KMS-11 (cell line): ENCODE data around the gene SYPL2.

Experiments used
- H2AFZ ChIP-seq: fragments of 200-600 bp; sonication (generic); 2 replicates; pipeline ENCODE4 v1.6.1; 2016; ENCODE audit warnings: antibody characterized with exemption, mixed run types, low read depth
- H3K27ac ChIP-seq: fragments of 200-600 bp; sonication (generic); 2 replicates; pipeline ENCODE4 v1.6.1; 2016; ENCODE audit warnings: mild to moderate bottlenecking, mixed run types
- H3K27me3 ChIP-seq: fragments of 200-600 bp; sonication (generic); 2 replicates; pipeline ENCODE4 v1.6.1; 2017; ENCODE audit warnings: mild to moderate bottlenecking, low read depth, mixed run types, moderate library complexity; ENCODE audit not compliant: insufficient read depth
- H3K36me3 ChIP-seq: fragments of 200-600 bp; sonication (generic); 2 replicates; pipeline ENCODE4 v1.6.1; 2017; ENCODE audit warnings: mild to moderate bottlenecking, mixed run types; ENCODE audit not compliant: insufficient read depth
- H3K4me1 ChIP-seq: fragments of 200-600 bp; sonication (generic); 2 replicates; pipeline ENCODE4 v1.6.1; 2016; ENCODE audit warnings: mild to moderate bottlenecking, low read depth, mixed run types; ENCODE audit not compliant: poor library complexity, severe bottlenecking
- H3K4me2 ChIP-seq: fragments of 200-600 bp; sonication (generic); 2 replicates; pipeline ENCODE4 v1.7.0; 2016; ENCODE audit warnings: mild to moderate bottlenecking, mixed run types
- H3K4me3 ChIP-seq: fragments of 200-600 bp; sonication (generic); IDR thresholded peaks from 2 replicates; pipeline ENCODE4 v1.6.1; 2017; ENCODE audit warnings: low read depth, low read length, mixed read lengths; ENCODE audit not compliant: insufficient read depth
- H3K79me2 ChIP-seq: fragments of 200-600 bp; sonication (generic); 2 replicates; pipeline ENCODE4 v1.6.1; 2016; ENCODE audit warnings: low read depth, mixed run types; ENCODE audit not compliant: insufficient read depth
- H3K9ac ChIP-seq: fragments of 200-600 bp; sonication (generic); 2 replicates; pipeline ENCODE4 v1.6.1; 2016; ENCODE audit warnings: mild to moderate bottlenecking, mixed run types
- H4K20me1 ChIP-seq: fragments of 200-600 bp; sonication (generic); 2 replicates; pipeline ENCODE4 v1.6.1; 2016; ENCODE audit warnings: mild to moderate bottlenecking, mixed run types; ENCODE audit not compliant: insufficient read depth
- CTCF ChIP-seq: fragments of 200-600 bp; sonication (generic); conservative IDR thresholded peaks from 2 replicates; pipeline ENCODE4 v1.6.1; 2017; ENCODE audit warnings: low read depth, mild to moderate bottlenecking, antibody characterized with exemption, low read length, moderate library complexity, mixed read lengths

Gene SYPL2

GRCh38 chr1:109530457-109531087 lies 64.2 kb downstream of the SYPL2 start:
- no peaks in the 10 kb centered on the region for H4K20me1 ChIP-seq
- no peak overlapping the region for H3K4me3 ChIP-seq
- H3K79me2 ChIP-seq = no peaks in the 10 kb centered on the region
- H3K9ac ChIP-seq = no peak overlapping the region
- no peak overlapping the region for H3K27ac ChIP-seq
- no peaks in the 10 kb centered on the region for H3K36me3 ChIP-seq
- H3K4me2 ChIP-seq = no peak overlapping the region
- no peak overlapping the region for H2AFZ ChIP-seq
- no peak for TF ChIP-seq CTCF
- peaks cover 8% of the 10 kb centered on the region for H3K4me1 ChIP-seq
- no peaks in the 10 kb centered on the region for H3K27me3 ChIP-seq

DNA sequence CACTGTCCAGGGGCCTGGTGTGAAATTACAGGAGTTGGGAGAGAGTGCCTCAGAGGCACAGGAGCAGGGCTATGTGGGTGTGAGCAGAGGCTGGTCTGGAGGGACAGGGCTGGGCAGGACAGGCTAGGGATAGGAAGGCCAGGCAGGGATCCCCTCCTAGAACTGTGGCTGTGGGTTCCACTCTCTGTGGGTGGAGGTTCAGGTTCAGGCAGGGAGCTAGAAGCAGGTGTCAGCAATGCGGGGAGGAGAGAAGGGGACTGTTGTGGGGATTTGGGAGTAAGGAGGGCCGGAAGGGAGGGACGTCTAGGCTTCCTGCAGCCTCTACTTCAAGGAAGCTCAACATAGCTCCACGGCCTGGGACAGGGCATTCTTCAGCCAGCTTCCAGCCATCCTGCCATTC lies 65.0 kb downstream of the SYPL2 start:
- no peak for TF ChIP-seq CTCF

More for the DNA sequence above, 65.0 kb downstream of the SYPL2 start:
- no peaks in the 10 kb centered on the region for H3K36me3 ChIP-seq
- H3K9ac ChIP-seq = no peak overlapping the region
- H4K20me1 ChIP-seq = no peaks in the 10 kb centered on the region
- no peak overlapping the region for H3K27ac ChIP-seq
- H3K4me3 ChIP-seq = no peak overlapping the region
- peak overlapping the region; percentile 100; the same call in 1 of the 2 replicates for H2AFZ ChIP-seq
- peaks cover 8% of the 10 kb centered on the region for H3K4me1 ChIP-seq
- H3K27me3 ChIP-seq = no peaks in the 10 kb centered on the region
- no peaks in the 10 kb centered on the region for H3K79me2 ChIP-seq
- H3K4me2 ChIP-seq = no peak overlapping the region
